ENCODE results near the gene TOR1B.

DNA sequence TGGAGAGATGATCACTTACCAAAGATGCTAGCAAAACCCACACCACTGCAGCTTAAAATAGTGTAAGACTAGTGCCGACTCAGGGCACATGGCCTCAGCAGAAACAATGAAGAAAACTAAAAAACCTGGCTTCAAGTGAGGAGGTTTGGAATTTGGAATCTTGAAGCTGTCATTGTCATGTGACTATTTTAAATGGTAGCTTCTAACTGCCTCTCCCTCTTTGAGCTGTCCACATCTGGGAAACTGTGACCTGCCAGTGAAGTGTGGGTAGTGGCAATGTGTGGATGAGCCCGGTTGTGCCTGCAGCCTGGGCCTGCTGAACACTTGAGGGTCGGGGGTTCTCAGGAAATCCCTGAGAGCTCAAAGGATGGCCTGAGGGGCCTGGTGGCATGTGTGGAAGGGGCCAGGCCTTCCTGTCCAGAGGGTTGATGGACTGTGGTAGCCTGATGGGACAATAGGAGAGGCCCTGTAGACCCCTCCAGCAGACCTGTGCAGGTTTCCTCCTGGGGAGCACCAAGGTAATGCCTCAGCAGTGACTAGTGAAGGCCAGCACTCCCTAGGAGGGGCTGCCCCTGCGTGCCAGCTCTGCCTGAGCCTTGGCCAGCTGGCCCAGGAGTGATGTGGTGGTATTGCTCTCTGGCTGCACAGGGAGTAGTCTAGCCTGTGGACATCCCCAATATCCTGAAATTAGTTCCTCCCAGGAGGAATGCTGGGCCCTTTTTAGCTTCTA is 45.9 kb downstream of the TOR1B start:
- TF ChIP-seq, protein P1, sequence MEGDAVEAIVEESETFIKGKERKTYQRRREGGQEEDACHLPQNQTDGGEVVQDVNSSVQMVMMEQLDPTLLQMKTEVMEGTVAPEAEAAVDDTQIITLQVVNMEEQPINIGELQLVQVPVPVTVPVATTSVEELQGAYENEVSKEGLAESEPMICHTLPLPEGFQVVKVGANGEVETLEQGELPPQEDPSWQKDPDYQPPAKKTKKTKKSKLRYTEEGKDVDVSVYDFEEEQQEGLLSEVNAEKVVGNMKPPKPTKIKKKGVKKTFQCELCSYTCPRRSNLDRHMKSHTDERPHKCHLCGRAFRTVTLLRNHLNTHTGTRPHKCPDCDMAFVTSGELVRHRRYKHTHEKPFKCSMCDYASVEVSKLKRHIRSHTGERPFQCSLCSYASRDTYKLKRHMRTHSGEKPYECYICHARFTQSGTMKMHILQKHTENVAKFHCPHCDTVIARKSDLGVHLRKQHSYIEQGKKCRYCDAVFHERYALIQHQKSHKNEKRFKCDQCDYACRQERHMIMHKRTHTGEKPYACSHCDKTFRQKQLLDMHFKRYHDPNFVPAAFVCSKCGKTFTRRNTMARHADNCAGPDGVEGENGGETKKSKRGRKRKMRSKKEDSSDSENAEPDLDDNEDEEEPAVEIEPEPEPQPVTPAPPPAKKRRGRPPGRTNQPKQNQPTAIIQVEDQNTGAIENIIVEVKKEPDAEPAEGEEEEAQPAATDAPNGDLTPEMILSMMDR (IDR thresholded peaks at IDR 0.05; ENCODE audit: low read depth, low read length), result no peak
- no peak for TF ChIP-seq MYC (IDR thresholded peaks at IDR 0.05; ENCODE audit: low read depth, low read length)
- TF ChIP-seq POLR2A (IDR thresholded peaks at IDR 0.05; ENCODE audit: extremely low read depth, insufficient read length), result no peak
- TF ChIP-seq, protein P2, sequence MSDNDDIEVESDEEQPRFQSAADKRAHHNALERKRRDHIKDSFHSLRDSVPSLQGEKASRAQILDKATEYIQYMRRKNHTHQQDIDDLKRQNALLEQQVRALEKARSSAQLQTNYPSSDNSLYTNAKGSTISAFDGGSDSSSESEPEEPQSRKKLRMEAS (IDR thresholded peaks at IDR 0.05; ENCODE audit: low read depth, low read length), result no peak

Measured in NB4 (cell line).